Sigmoid colon (tissue), 4 donors: ENCODE measurements around the gene HMCN1.

ENCODE experiments used
- EP300 ChIP-seq, 4 donors: sonication (generic); formaldehyde crosslinking; IDR thresholded peaks; one replicate each; pipeline ENCODE4 v1.6.1; 2017; ENCODE audit warnings: antibody characterized with exemption in 4 of 4
- TF ChIP-seq, protein P1 (sequence below), 4 experiments: fragments of 450-650 bp in 3 of 4; fragments of 200-600 bp in 1 of 4; IDR thresholded peaks; one replicate each; pipeline ENCODE4 v1.5.1; 2016 to 2019; ENCODE audit warnings: antibody characterized with exemption in 4 of 4, mild to moderate bottlenecking in 3 of 4, moderate library complexity in 2 of 4

DNA sequence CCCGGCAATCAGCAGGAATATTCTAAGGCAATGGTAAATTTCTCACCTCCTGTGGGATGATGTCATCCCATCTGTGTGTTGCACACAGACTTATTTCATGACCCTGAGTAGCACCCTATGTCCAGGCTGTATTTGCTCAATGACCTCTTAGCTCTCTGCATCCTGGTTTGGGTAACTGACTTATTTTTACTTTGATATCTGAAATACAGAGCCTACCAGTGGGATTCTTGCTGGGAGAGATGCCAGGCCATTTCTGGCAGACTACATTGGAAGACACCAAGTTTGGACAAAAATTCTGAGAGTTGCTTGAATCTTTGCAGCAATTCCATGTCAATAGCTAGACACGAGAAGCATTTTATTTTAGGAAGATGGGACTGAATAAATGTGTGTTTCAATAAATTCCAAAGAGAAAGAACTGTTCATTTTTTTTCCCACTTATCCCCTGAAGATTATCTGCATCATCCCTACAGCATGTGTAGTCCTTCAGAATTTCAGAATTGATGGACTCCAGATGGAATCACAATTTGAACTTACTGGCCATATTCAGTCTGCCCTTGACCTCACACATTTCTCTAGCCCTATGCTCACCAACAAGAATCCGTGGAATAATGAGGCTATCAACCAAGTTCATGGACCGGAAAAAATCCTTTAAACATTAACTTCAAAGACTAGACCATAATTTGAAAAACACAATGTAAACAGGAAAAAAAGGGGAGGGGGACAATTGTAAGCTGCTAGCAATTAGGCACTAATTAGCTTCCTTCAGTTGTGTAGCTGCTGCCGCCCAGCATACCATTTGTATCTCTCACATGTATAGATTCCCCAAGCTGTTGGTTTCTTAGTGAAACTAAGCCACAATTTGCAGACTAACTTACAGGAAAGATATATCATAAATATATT lies 226.5 kb downstream of the HMCN1 start:
- TF ChIP-seq EP300 (IDR thresholded peaks at IDR 0.05) = no peak
- TF ChIP-seq, protein P1, sequence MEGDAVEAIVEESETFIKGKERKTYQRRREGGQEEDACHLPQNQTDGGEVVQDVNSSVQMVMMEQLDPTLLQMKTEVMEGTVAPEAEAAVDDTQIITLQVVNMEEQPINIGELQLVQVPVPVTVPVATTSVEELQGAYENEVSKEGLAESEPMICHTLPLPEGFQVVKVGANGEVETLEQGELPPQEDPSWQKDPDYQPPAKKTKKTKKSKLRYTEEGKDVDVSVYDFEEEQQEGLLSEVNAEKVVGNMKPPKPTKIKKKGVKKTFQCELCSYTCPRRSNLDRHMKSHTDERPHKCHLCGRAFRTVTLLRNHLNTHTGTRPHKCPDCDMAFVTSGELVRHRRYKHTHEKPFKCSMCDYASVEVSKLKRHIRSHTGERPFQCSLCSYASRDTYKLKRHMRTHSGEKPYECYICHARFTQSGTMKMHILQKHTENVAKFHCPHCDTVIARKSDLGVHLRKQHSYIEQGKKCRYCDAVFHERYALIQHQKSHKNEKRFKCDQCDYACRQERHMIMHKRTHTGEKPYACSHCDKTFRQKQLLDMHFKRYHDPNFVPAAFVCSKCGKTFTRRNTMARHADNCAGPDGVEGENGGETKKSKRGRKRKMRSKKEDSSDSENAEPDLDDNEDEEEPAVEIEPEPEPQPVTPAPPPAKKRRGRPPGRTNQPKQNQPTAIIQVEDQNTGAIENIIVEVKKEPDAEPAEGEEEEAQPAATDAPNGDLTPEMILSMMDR (IDR thresholded peaks at IDR 0.05) = no peak
